Measurements from ENCODE around the gene FGD3. TPM values are rescaled to one million over a fixed set of nuclear protein-coding genes. Genes with fewer than 3 reads are reported as not detected.

Gene FGD3
- total RNA-seq, 2 experiments from 2014 or later: 91.0 to 95.7 TPM

DNA sequence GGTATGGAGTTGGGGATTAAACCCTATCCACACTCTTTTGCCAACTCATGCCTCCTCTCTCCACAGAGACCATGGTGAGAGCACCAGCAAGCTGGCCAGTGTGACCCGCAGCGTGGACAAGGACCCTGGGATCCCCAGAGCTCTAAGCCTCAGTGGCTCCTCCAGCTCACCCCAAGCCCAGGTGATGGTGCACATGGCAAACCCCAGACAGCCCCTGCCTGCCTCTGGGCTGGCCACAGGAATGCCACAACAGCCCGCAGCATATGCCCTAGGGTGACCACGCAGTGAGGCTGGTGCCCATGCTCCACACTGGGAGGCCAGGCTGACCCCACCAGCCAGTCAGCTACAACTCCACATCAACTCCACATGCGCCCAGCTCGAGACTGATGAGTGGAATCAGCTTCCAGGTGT is 137.2 kb downstream of the FGD3 start:
- peaks cover 28% of the 10 kb centered on the region for H3K4me1 Mint-ChIP-seq (ENCODE audit: low read depth)
- Histone ChIP-seq H3K27me3 (ENCODE audit: control insufficient read depth in 1 of 2, insufficient read depth in 2 of 2, low read length in 2 of 2) (no peaks in the 10 kb centered on the region), H3K9me3 (ENCODE audit: control insufficient read depth in 1 of 2, insufficient read depth in 1 of 2, low read length in 2 of 2) (peaks cover 0 to 16% of the 10 kb centered on the region in 2 experiments), H3K4me3 (ENCODE audit: low read length) (no peak overlapping the region), H3K27ac (ENCODE audit: low read depth in 1 of 2, low read length in 2 of 2) (peak overlapping the region in 1 of 2 donors; percentile 66), H3K36me3 (ENCODE audit: insufficient read depth, low read length) (peaks cover 83% of the 10 kb centered on the region), H3K4me1 (ENCODE audit: insufficient read depth, low read length) (peaks cover 33% of the 10 kb centered on the region)
- TF ChIP-seq, protein P1, sequence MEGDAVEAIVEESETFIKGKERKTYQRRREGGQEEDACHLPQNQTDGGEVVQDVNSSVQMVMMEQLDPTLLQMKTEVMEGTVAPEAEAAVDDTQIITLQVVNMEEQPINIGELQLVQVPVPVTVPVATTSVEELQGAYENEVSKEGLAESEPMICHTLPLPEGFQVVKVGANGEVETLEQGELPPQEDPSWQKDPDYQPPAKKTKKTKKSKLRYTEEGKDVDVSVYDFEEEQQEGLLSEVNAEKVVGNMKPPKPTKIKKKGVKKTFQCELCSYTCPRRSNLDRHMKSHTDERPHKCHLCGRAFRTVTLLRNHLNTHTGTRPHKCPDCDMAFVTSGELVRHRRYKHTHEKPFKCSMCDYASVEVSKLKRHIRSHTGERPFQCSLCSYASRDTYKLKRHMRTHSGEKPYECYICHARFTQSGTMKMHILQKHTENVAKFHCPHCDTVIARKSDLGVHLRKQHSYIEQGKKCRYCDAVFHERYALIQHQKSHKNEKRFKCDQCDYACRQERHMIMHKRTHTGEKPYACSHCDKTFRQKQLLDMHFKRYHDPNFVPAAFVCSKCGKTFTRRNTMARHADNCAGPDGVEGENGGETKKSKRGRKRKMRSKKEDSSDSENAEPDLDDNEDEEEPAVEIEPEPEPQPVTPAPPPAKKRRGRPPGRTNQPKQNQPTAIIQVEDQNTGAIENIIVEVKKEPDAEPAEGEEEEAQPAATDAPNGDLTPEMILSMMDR (IDR thresholded peaks at IDR 0.05): no peak
- ChIA-PET POLR2A (interaction anchor here (0.9 to 1.9 kb wide), 6 partner anchors 11 to 45 kb away, joined by 3 to 8 read pairs (median 4); partner anchors contain the start of gene CARD19), CTCF (no interaction called here)
- intact Hi-C loops (cut with DNase I, micrococcal nuclease): no loop called here
- no peak overlapping the region for H3K27ac Mint-ChIP-seq
- H3K4me3 Mint-ChIP-seq: no peak overlapping the region
- ATAC-seq (ENCODE audit: poor library complexity) (no peak), DNase-seq (peak in 2 of 14 experiments; percentile 11 to 13)
- H3K36me3 Mint-ChIP-seq (ENCODE audit: low read depth): peaks cover 89% of the 10 kb centered on the region
- H3K9me3 Mint-ChIP-seq: no peaks in the 10 kb centered on the region
- no peaks in the 10 kb centered on the region for H3K27me3 Mint-ChIP-seq

DNA sequence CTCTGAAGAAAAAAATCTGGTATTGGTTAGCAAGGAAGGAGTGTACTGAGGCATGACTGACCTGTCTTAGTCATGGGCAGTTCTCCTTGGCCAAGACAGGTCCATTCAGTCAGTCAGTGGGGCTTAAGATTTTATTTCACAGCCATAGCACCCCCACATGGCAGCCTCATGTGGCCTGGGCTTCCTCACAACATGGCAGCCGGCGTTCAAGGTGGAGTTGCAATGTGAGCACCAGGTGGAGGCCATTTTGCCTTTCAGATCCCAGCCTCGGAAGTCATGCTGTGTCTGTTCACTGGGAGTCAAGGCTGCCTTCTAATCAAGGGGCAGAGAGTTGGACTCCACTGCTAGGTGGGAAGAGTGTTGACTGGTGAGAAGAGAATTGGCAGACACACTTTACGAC is 138.4 kb downstream of the FGD3 start:
- ChIA-PET POLR2A (interaction anchor here (1.2 to 3.7 kb wide), 3 partner anchors 10 to 46 kb away, joined by 3 to 19 read pairs (median 8); partner anchors contain the start of gene CARD19), CTCF (interaction anchor here (0.7 kb wide), 1 partner anchor 22 kb away, joined by 3 read pairs; no protein-coding TSS in a partner anchor)
- Mint-ChIP-seq H3K27me3 (no peaks in the 10 kb centered on the region), H3K27ac (no peak overlapping the region), H3K4me3 (no peak overlapping the region), H3K36me3 (ENCODE audit: low read depth) (peaks cover 86% of the 10 kb centered on the region), H3K4me1 (ENCODE audit: low read depth) (peaks cover 32% of the 10 kb centered on the region), H3K9me3 (no peaks in the 10 kb centered on the region)
- peaks cover 33% of the 10 kb centered on the region for H3K4me1 ChIP-seq (ENCODE audit: insufficient read depth, low read length)
- TF ChIP-seq, protein P1 (IDR thresholded peaks at IDR 0.05): no peak
- H3K9me3 ChIP-seq (ENCODE audit: control insufficient read depth in 1 of 2, insufficient read depth in 1 of 2, low read length in 2 of 2): peaks cover 0 to 16% of the 10 kb centered on the region in 2 experiments
- intact Hi-C loops (cut with DNase I, micrococcal nuclease): no loop called here
- H3K27me3 ChIP-seq (ENCODE audit: control insufficient read depth in 1 of 2, insufficient read depth in 2 of 2, low read length in 2 of 2): no peaks in the 10 kb centered on the region
- no peak overlapping the region for H3K27ac ChIP-seq (ENCODE audit: low read depth in 1 of 2, low read length in 2 of 2)
- DNase-seq: peak in 1 of 14 experiments; percentile 19
- ATAC-seq (ENCODE audit: poor library complexity): no peak
- H3K36me3 ChIP-seq (ENCODE audit: insufficient read depth, low read length): peaks cover 71% of the 10 kb centered on the region
- H3K4me3 ChIP-seq (ENCODE audit: low read length): no peak overlapping the region

Other genes with a start within 250 kb of the FGD3 start
- 10 to 100 TPM; 14.1 to 14.9 TPM for gene BICD2, start 182.7 kb upstream of the FGD3 start, total RNA-seq
- 10 to 100 TPM; 13.3 to 13.6 TPM for gene ZNF484, start 69.5 kb upstream of the FGD3 start, total RNA-seq
- gene SUSD3, start 111.2 kb downstream of the FGD3 start, total RNA-seq: 10 to 100 TPM; 33.9 to 35.6 TPM
- gene CARD19, start 148.7 kb downstream of the FGD3 start, total RNA-seq: 10 to 100 TPM; 38.8 to 39.2 TPM
- 10 to 100 TPM; 87.8 to 87.9 TPM for gene NINJ1, start 186.7 kb downstream of the FGD3 start, total RNA-seq
- under 1 TPM; 0.19 to 0.22 TPM for gene WNK2, start 236.6 kb downstream of the FGD3 start, total RNA-seq